HEK293 (cell line): ENCODE measurements around the gene KDM4C.

ENCODE experiments used
- CTCF ChIA-PET: fragments of 350-600 bp; formaldehyde crosslinking; extraction: SDS; loops from one replicate; lab custom pipeline; 2021; ENCODE audit warnings: antibody characterized with exemption; lab: Yijun Ruan, JAX
- POLR2A ChIA-PET: fragments of 300-600 bp; formaldehyde crosslinking; extraction: SDS; loops from one replicate; lab custom pipeline; 2020; ENCODE audit warnings: antibody characterized with exemption, inconsistent platforms; lab: Yijun Ruan, JAX
- H3K27ac ChIP-seq: fragments of 200-500 bp; sonication (Bioruptor generic); 2 replicates; pipeline ENCODE4 v1.5.1; 2014; ENCODE audit warnings: low read depth, low read length, control low read depth, inconsistent platforms; ENCODE audit errors: extremely low read depth
- H3K36me3 ChIP-seq, 2 experiments: fragments of 200-500 bp in 1 of 2; sonication (Bioruptor generic) in 1 of 2; 1 replicate in 1 of 2; 2 replicates in 1 of 2; pipeline ENCODE4 v1.5.1; 2014 to 2017; ENCODE audit warnings: inconsistent platforms in 2 of 2, low read length in 2 of 2; ENCODE audit not compliant: control insufficient read depth in 2 of 2, insufficient read depth in 1 of 2
- H3K4me1 ChIP-seq: fragments of 200-500 bp; sonication (Bioruptor generic); 2 replicates; pipeline ENCODE4 v1.5.1; 2014; ENCODE audit warnings: mild to moderate bottlenecking, low read length, inconsistent platforms; ENCODE audit not compliant: control insufficient read depth, insufficient read depth
- H3K4me3 ChIP-seq: 2 replicates; pipeline ENCODE4 v1.5.1; 2011; ENCODE audit warnings: low read depth, mild to moderate bottlenecking, control low read depth, low read length, moderate library complexity
- H3K9me3 ChIP-seq: fragments of 200-500 bp; sonication (Bioruptor generic); 2 replicates; pipeline ENCODE4 v1.5.1; 2014; ENCODE audit warnings: low read depth, low read length, inconsistent platforms; ENCODE audit not compliant: control insufficient read depth, insufficient read depth
- EGR2 ChIP-seq: fragments of 450-650 bp; formaldehyde crosslinking; IDR thresholded peaks from 2 replicates; pipeline ENCODE4 v1.5.1; 2016; ENCODE audit warnings: low read depth, missing biosample characterization, missing genetic modification characterization
- GFI1B ChIP-seq: fragments of 450-650 bp; formaldehyde crosslinking; IDR thresholded peaks from 2 replicates; pipeline ENCODE4 v1.5.1; 2016; ENCODE audit warnings: missing biosample characterization, missing genetic modification characterization
- GLI4 ChIP-seq: fragments of 450-650 bp; formaldehyde crosslinking; IDR thresholded peaks from 2 replicates; pipeline ENCODE4 v1.5.1; 2016; ENCODE audit warnings: missing biosample characterization, missing genetic modification characterization
- HOXA7 ChIP-seq: sonication (generic); formaldehyde crosslinking; IDR thresholded peaks from 2 replicates; pipeline ENCODE4 v1.8.1; 2022; ENCODE audit warnings: missing genetic modification reagents, borderline replicate concordance
- KLF10 ChIP-seq: fragments of 450-650 bp; IDR thresholded peaks from 2 replicates; pipeline ENCODE4 v1.5.1; 2018; ENCODE audit warnings: missing biosample characterization, mild to moderate bottlenecking, missing genetic modification characterization
- OSR2 ChIP-seq: fragments of 450-650 bp; formaldehyde crosslinking; IDR thresholded peaks from 2 replicates; pipeline ENCODE4 v1.5.1; 2016; ENCODE audit warnings: missing biosample characterization, missing genetic modification characterization
- PRDM1 ChIP-seq: fragments of 450-650 bp; formaldehyde crosslinking; IDR thresholded peaks from 2 replicates; pipeline ENCODE4; 2016; ENCODE audit warnings: missing biosample characterization, missing genetic modification characterization
- PRDM2 ChIP-seq: fragments of 450-650 bp; formaldehyde crosslinking; IDR thresholded peaks from 2 replicates; pipeline ENCODE4 v1.5.1; 2016; ENCODE audit warnings: missing biosample characterization, missing genetic modification characterization, borderline replicate concordance
- ZBTB20 ChIP-seq: fragments of 450-650 bp; formaldehyde crosslinking; IDR thresholded peaks from 2 replicates; pipeline ENCODE4 v1.5.1; 2016; ENCODE audit warnings: missing biosample characterization, missing genetic modification characterization
- ZNF155 ChIP-seq: fragments of 450-650 bp; formaldehyde crosslinking; IDR thresholded peaks from 2 replicates; pipeline ENCODE4 v1.5.1; 2016; ENCODE audit warnings: missing biosample characterization, missing genetic modification characterization
- ZNF184 ChIP-seq: fragments of 450-650 bp; IDR thresholded peaks from 2 replicates; pipeline ENCODE4 v1.5.1; 2018; ENCODE audit warnings: missing biosample characterization, mild to moderate bottlenecking, missing genetic modification characterization
- ZNF23 ChIP-seq: fragments of 450-650 bp; formaldehyde crosslinking; IDR thresholded peaks from 2 replicates; pipeline ENCODE4 v1.5.1; 2016; ENCODE audit warnings: missing biosample characterization, missing genetic modification characterization, borderline replicate concordance
- ZNF324 ChIP-seq: fragments of 450-650 bp; formaldehyde crosslinking; IDR thresholded peaks from 2 replicates; pipeline ENCODE4 v1.5.1; 2016; ENCODE audit warnings: missing biosample characterization, missing genetic modification characterization
- ZNF350 ChIP-seq: fragments of 450-650 bp; formaldehyde crosslinking; IDR thresholded peaks from 2 replicates; pipeline ENCODE4 v1.5.0; 2017; ENCODE audit warnings: missing biosample characterization, mild to moderate bottlenecking, missing genetic modification characterization
- ZNF423 ChIP-seq: fragments of 450-650 bp; formaldehyde crosslinking; IDR thresholded peaks from 2 replicates; pipeline ENCODE4 v1.5.1; 2016; ENCODE audit warnings: missing biosample characterization, missing genetic modification characterization
- ZNF510 ChIP-seq: fragments of 450-650 bp; formaldehyde crosslinking; IDR thresholded peaks from 2 replicates; pipeline ENCODE4 v1.5.1; 2018; ENCODE audit warnings: mild to moderate bottlenecking, missing genetic modification characterization, missing biosample characterization; ENCODE audit not compliant: insufficient replicate concordance
- ZNF530 ChIP-seq: fragments of 450-650 bp; formaldehyde crosslinking; IDR thresholded peaks from 2 replicates; pipeline ENCODE4 v1.5.1; 2016; ENCODE audit warnings: low read depth, missing biosample characterization, missing genetic modification characterization
- ZNF548 ChIP-seq: fragments of 450-650 bp; formaldehyde crosslinking; IDR thresholded peaks from 2 replicates; pipeline ENCODE4 v1.5.1; 2016; ENCODE audit warnings: missing biosample characterization, missing genetic modification characterization
- ZNF558 ChIP-seq: fragments of 450-650 bp; formaldehyde crosslinking; IDR thresholded peaks from 2 replicates; pipeline ENCODE4 v1.5.1; 2016; ENCODE audit warnings: missing biosample characterization, missing genetic modification characterization
- ZNF624 ChIP-seq: fragments of 450-650 bp; formaldehyde crosslinking; IDR thresholded peaks from 2 replicates; pipeline ENCODE4 v1.5.1; 2017; ENCODE audit warnings: missing biosample characterization, missing genetic modification characterization
- ZNF664 ChIP-seq: fragments of 450-650 bp; formaldehyde crosslinking; IDR thresholded peaks from 2 replicates; pipeline ENCODE4 v1.5.1; 2016; ENCODE audit warnings: missing biosample characterization, missing genetic modification characterization
- ZNF76 ChIP-seq: fragments of 450-650 bp; formaldehyde crosslinking; IDR thresholded peaks from 2 replicates; pipeline ENCODE4; 2016; ENCODE audit warnings: low read depth, missing biosample characterization, missing genetic modification characterization, borderline replicate concordance
- ZNF791 ChIP-seq: fragments of 450-650 bp; formaldehyde crosslinking; IDR thresholded peaks from 2 replicates; pipeline ENCODE4 v1.5.1; 2016; ENCODE audit warnings: missing biosample characterization, missing genetic modification characterization
- TF ChIP-seq, protein P1 (sequence below): fragments of 450-650 bp; formaldehyde crosslinking; IDR thresholded peaks from 2 replicates; pipeline ENCODE4 v1.5.1; 2017; ENCODE audit warnings: missing biosample characterization, missing genetic modification characterization
- TF ChIP-seq, protein P2 (sequence below): fragments of 450-650 bp; formaldehyde crosslinking; IDR thresholded peaks from 2 replicates; pipeline ENCODE4 v1.5.1; 2017; ENCODE audit warnings: missing biosample characterization, mild to moderate bottlenecking, missing genetic modification characterization, moderate library complexity

KDM4C gene

GRCh38 chr9:6911901-6912638 is 154.3 kb downstream of the KDM4C start:
- POLR2A ChIA-PET: interaction anchor here (1.0 kb wide), 1 partner anchor 9 kb away, joined by 3 read pairs; no protein-coding TSS in a partner anchor
- CTCF ChIA-PET: interaction anchor here (0.8 to 2.3 kb wide), 3 partner anchors 11 to 141 kb away, joined by 3 to 10 read pairs (median 9); no protein-coding TSS in a partner anchor
- no peaks in the 10 kb centered on the region for H3K36me3 ChIP-seq
- TF ChIP-seq ZNF624 (tag by site-specific recombination): no peak
- no peak for TF ChIP-seq ZNF664
- no peak for TF ChIP-seq ZNF324 (tag by site-specific recombination)
- no peak for TF ChIP-seq ZNF23 (tag by site-specific recombination)
- no peak for TF ChIP-seq OSR2
- no peak for TF ChIP-seq ZNF76 (tag by site-specific recombination)
- TF ChIP-seq ZNF350 (tag by site-specific recombination): no peak
- TF ChIP-seq ZNF155: no peak
- TF ChIP-seq ZNF510 (tag by site-specific recombination): no peak
- TF ChIP-seq ZNF548 (tag by site-specific recombination): no peak
- no peak for TF ChIP-seq ZNF530 (tag by site-specific recombination)
- TF ChIP-seq, protein P1, sequence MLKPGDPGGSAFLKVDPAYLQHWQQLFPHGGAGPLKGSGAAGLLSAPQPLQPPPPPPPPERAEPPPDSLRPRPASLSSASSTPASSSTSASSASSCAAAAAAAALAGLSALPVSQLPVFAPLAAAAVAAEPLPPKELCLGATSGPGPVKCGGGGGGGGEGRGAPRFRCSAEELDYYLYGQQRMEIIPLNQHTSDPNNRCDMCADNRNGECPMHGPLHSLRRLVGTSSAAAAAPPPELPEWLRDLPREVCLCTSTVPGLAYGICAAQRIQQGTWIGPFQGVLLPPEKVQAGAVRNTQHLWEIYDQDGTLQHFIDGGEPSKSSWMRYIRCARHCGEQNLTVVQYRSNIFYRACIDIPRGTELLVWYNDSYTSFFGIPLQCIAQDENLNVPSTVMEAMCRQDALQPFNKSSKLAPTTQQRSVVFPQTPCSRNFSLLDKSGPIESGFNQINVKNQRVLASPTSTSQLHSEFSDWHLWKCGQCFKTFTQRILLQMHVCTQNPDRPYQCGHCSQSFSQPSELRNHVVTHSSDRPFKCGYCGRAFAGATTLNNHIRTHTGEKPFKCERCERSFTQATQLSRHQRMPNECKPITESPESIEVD (tag by site-specific recombination): no peak
- TF ChIP-seq PRDM2 (tag by site-specific recombination): no peak
- no peak for TF ChIP-seq PRDM1 (tag by site-specific recombination)
- H3K4me1 ChIP-seq: no peaks in the 10 kb centered on the region
- H3K4me3 ChIP-seq: no peak overlapping the region
- no peak overlapping the region for H3K27ac ChIP-seq
- H3K9me3 ChIP-seq: no peaks in the 10 kb centered on the region

DNA sequence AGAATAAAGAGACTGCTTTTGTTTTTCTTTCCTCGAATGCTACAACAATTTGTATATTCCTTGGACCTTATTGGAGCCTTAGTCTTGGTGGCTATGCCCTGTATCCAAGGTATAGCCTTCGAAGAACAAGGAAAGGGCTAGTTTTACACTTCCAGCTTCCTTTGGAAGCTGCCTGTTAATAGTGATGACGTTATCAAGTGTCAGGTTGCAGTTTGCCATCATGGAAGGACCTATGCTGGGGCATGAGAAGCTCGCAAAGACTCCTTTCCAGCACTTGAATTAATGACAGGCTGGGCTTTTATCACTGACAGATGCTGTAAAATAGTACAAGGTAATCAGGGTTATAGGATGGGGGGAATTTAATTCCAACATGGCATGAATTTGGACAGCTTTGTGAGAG is 157.9 kb downstream of the KDM4C start:
- CTCF ChIA-PET: no interaction called here
- Histone ChIP-seq H3K27ac (no peak overlapping the region), H3K9me3 (no peaks in the 10 kb centered on the region), H3K36me3 (no peaks in the 10 kb centered on the region), H3K4me3 (no peak overlapping the region), H3K4me1 (no peaks in the 10 kb centered on the region)
- POLR2A ChIA-PET: no interaction called here
- TF ChIP-seq ZNF558 (tag by site-specific recombination) (no peak), KLF10 (tag by site-specific recombination) (no peak), ZBTB20 (no peak), EGR2 (tag by site-specific recombination) (no peak), ZNF791 (tag by site-specific recombination) (no peak), GFI1B (tag by site-specific recombination) (no peak), ZNF184 (tag by site-specific recombination) (no peak), ZNF423 (tag by site-specific recombination) (no peak), GLI4 (no peak), HOXA7 (CRISPR knock-in tag) (no peak), OSR2 (0 out of 2 replicates have a peak, but pooled peaks have one; percentile 18)
- TF ChIP-seq, protein P2, sequence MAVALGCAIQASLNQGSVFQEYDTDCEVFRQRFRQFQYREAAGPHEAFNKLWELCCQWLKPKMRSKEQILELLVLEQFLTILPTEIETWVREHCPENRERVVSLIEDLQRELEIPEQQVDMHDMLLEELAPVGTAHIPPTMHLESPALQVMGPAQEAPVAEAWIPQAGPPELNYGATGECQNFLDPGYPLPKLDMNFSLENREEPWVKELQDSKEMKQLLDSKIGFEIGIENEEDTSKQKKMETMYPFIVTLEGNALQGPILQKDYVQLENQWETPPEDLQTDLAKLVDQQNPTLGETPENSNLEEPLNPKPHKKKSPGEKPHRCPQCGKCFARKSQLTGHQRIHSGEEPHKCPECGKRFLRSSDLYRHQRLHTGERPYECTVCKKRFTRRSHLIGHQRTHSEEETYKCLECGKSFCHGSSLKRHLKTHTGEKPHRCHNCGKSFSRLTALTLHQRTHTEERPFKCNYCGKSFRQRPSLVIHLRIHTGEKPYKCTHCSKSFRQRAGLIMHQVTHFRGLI (tag by site-specific recombination): peak; percentile 40; the same call in 1 of the 2 replicates
